Embryonic facial prominence (tissue), 1 donor: Measurements from ENCODE around the gene EFNA4.
A peak's percentile ranks its signal among the peaks of the same experiment; 100 is the strongest.

Source experiments
- DNase-seq: peaks from one replicate; pipeline ENCODE4 v3.0.0-alpha.2; 2016; ENCODE audit errors: extremely low spot score

EFNA4 gene, protein sequence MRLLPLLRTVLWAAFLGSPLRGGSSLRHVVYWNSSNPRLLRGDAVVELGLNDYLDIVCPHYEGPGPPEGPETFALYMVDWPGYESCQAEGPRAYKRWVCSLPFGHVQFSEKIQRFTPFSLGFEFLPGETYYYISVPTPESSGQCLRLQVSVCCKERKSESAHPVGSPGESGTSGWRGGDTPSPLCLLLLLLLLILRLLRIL

DNA sequence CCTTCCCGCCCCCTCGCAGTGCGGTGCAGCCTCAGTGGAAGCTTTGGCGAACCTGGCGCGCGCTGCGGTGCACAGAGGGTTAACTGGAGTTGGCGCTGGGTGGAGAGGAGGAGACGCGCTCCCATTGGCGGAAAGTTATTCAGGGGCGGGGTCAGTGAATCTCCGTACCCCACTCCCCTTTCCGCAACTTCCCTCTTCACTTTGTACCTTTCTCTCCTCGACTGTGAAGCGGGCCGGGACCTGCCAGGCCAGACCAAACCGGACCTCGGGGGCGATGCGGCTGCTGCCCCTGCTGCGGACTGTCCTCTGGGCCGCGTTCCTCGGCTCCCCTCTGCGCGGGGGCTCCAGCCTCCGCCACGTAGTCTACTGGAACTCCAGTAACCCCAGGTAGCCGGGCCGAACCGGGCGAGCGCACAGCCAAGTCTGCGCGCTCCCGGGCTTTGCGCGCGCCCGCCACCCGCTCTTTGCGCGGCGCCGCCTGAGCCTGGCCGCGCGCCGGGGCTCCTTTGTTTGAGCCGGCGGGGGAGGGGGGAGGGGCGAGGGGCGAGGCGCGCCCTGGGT lies at the start of gene EFNA4:
EFNA4 (plus strand) TSS at position 191 of the 561 bp plus-strand sequence; CDS start at position 275, 84 bp downstream.
- DNase-seq = peak; percentile 93

DNA sequence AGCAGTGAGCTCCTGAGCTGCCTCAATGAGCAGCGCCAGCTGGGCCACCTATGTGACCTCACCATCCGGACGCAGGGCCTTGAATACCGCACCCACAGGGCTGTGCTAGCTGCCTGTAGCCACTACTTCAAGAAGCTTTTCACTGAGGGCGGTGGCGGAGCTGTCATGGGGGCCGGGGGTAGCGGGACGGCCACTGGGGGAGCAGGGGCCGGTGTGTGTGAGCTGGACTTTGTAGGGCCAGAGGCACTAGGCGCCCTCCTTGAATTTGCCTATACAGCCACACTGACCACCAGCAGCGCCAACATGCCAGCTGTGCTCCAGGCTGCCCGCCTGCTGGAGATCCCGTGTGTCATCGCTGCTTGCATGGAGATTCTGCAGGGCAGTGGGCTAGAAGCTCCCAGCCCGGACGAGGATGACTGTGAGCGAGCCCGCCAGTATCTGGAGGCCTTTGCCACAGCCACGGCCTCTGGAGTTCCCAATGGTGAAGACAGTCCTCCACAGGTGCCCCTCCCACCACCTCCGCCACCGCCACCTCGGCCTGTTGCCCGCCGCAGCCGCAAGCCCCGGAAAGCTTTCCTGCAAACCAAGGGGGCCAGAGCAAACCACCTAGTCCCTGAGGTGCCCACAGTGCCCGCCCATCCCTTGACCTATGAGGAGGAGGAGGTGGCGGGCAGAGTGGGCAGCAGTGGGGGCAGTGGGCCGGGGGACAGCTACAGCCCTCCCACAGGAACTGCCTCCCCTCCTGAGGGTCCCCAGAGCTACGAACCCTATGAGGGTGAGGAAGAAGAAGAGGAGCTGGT lies 48.6 kb upstream of the EFNA4 start:
- no peak for DNase-seq

DNA sequence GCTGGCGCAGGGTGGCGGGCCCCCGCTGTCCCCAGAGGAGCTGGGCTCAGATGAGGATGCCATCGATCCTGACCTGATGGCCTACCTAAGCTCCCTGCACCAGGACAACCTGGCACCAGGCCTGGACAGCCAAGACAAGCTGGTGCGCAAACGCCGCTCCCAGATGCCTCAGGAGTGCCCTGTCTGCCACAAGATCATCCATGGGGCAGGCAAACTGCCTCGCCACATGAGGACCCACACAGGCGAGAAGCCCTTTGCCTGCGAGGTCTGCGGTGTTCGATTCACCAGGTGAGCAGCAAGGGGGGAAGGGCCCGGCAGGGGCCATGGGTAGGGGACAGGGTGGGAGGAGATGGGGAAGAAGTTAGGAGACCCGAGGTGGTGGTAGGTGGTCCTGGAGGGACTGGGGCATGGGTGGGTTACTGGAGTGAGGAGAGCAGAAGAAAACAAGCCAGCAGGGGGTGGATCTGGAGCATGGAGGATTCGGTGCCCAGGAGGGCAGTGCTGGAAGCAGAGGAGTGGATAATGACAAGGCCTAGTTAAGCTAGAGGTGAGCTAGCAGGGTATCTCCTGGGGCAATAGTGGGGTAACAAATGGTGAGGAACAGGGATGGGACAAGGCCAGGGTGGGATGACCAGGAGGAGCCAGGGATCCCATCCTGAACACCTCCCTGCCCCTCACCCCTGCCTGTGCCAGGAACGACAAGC lies 47.9 kb upstream of the EFNA4 start:
- DNase-seq = no peak

DNA sequence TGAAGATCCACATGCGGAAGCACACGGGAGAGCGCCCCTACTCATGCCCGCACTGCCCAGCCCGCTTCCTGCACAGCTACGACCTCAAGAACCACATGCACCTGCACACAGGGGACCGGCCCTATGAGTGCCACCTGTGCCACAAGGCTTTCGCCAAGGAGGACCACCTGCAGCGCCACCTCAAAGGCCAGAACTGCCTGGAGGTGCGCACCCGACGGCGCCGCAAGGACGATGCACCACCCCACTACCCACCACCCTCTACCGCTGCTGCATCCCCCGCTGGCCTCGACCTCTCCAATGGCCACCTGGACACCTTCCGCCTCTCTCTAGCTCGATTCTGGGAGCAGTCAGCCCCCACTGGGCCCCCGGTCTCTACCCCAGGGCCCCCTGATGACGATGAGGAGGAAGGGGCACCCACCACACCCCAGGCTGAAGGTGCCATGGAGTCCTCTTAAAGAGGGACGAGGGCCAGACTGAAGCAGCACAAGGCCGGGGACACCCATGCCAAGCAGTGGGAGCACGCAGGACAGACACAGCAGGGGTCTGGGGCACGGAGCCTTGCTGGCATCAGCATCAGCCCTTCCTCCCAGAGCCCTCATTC lies 47.2 kb upstream of the EFNA4 start:
- no peak for DNase-seq

DNA sequence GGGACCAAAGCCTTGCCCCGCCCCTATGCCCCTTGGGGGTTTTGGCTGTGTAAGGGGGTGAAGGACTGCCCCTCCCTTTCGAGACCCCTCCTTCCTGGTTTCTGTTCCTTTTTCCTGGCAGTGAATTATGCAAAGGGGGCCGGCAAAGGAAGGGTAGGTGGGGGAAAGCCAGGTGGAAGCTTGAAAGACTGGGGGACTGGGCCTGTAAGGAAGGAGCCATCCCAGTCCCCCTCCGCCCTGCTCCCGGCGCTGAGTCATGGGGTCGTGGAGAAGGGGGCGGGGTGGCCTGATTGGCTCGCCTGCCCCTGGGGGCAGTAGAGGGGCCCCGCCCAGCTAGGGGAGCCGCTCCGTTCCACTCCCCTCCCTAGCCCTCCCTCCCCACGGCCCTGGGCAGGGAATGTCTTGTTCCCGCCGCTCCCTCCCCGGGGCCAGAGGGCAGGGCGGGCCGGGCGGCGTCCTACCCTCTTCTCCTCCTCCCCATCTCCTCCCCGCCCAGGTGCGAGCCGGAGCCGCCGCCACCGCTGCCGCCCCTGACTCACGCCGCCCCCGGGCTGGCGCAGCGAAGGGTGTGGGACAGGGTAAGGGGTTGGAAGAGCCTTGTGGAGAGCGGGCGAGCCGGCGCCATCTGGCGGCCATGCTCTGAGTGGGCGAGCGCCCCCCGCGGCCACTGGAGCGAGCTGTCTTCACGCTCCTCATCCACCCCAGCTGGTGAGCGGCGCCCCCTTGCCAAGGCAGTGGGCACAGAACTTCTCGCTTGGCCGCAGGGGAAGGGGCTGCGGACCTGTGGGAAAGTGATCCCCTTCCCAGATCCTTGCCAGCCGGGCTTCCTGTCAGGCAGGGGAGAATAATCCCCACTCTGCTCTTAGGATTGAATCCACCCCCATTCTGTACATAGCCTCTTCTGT lies 46.2 kb upstream of the EFNA4 start:
- peak; percentile 71 for DNase-seq

DNA sequence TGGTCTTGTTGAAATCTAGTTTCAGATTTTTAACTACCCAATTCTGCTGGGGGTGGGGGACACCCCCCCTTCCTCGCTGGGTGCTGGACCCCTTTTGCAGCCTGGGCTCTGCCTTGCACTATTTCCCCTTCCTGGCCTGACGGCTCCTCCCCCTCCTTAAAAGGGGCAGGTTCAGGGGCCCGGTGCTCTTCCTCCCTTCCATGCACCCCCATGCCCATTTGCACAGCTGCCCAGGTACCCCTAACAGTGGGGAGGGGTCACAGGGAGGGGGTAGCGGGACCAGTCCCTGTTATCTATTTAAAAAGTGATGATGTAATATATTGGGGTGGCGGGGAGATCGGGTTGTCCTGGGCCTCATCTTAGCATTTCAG lies 45.6 kb upstream of the EFNA4 start:
- no peak for DNase-seq

DNA sequence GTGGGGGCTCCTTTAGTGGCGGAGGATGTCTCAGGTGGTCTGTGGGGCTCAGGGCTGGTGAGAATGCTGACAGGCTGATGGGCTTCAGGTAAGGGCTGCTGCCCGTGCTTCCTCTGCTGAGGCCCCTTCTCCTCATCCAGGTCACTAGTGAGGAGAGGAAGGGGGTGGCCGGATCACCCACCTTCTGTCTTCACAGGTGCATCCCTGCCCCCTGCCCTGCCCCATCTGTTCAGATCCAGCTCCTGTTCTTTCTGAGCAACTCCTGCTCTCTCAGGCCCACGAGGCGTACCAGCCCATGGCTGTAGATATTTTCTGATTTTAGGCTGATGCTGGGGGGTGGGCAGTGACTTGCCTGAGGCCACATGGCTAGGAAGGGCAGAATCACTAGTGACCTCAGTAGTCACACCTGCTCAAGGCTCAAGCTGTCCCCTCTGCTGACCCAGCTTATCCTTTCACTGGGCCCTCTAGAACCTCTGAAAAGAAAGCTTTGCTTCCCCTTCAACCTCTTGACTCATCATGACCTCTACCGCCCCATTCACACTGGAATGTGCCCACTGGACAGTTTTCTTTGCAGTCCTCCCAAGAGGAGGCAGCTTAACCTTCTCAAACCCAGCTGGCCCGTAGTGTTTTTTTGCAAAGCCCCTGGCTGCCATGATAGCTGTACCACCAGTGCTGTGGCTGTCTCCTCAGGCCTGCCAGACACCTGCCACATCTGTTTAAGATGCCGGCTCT lies 44.8 kb upstream of the EFNA4 start:
- no peak for DNase-seq

DNA sequence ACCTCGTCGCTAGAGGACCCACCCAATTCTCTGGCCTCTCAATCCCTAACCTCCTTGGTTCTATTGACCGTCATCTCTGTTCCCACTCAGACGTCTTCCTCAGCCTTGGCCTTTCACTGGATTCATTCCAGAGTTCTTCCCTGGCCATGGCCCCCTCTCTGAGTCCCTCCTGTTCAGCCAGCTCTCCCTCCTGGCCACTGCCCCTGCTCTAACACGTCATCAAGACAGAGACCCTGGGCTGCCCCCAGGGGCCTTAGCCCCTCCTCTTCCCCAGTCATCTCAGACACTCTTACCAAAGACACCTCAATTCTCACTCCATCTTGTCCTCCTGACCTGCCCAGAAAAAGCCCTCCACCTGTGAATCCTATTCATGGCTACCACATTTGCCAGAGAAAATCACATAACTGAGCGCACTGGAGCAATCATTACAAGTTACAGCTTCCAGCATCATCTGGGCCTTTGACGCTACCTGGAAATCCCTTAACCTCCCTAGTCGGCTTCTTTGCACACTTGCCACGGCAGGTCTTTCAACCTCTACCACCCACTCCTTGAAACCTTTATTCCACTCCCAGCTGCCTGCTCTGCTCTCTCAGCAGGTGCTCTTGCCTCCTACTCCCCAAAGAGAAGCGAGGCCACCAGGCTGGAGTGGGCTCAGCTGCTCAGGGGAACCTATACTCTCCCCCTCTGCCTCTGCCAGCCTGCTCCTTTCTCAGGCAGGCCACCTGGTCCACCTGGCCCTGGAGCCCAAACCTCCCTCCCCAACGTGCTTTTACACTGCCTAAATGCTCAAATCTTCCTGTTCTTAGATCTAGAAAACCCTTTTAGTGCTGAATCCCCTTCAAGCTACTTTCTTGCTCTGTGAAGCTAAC lies 43.9 kb upstream of the EFNA4 start:
- DNase-seq = no peak

DNA sequence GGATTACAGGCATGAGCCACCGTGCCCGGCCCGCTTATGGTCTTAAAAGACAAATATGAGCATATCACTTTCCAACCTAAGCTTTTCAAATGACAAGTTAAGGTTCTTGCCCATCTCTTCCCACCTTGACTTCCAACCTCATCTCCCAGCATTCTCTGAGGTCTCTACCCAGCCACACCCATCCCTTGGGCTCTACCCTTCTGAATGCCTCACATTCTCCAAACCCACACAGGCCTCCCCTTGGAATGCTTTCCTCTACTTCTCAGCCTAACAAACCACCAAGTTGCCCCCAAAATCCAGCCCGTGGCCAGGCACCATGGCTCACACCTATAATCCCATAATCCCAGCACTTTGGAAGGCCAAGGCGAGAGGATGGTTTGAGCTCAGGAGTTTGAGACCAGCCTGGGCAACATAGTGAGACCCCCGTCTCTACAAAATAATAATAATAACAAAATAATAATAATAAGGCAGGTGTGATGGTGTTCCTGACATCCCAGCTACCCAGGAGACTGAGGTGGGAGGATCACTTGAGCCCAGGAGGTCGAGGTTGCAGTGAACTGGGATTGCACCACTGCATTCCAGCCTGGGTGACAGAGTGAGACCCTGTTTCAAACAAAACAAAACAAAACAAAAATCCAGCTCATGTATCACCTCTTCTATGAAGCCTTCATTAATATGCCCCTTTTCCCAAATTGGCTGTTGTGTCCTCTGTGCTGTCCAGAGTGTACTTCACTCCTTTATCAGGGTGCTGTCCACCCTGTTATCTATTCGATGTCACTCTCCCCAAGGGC lies 41.2 kb upstream of the EFNA4 start:
- DNase-seq = no peak

DNA sequence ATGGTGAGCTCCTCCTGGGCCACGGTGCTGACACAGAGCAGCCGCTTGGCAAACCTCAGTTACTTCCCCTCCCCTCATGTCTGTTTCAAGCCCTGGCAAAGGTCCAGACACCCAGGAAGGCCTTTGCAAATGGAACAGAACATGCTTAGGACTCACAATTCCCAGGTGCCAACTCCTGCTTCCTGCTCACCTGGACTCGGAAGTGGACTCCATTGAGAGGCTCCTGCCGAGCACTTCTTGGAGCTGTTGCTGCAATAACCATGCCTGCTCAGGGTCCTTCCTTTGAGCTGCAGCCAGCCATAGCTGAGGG lies 40.7 kb upstream of the EFNA4 start:
- no peak for DNase-seq

DNA sequence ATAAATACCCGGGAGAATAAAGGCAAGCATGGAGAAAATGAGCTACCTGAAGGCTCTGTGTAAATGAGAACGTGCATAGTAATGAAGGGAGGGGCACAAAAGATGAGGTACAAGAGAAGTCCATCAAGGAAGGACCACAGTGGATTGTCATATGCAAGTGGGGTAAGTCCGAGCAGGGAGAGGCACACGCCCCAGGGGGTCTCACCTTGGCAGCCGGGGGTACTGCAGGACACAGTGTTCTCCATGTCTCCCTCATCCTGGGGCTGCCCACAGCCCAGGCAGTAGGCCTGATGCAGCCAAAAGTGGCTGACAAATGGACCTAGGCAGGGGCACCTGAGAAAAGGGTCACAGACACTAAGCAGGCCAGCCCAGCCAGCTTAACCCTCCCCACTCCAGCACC lies 39.9 kb upstream of the EFNA4 start:
- no peak for DNase-seq

DNA sequence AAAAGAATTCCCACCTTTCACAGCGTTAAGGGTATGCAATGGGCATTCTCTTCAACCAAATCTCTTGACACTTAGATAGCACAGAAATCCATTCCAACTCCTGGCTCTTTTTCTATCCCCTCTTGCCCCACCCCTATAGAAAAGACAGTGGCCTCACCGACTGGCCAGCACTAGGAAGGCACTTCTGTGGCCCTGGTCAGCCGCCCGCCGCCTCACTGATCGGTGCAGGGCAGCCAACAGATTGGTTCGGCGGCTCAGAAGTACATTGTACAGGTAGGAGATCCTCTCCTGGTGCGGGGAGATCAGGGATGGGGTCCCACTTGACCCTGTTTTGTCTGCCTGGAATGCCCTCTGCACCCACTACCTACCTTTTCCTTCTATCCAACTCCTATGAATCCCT lies 39.2 kb upstream of the EFNA4 start:
- no peak for DNase-seq

DNA sequence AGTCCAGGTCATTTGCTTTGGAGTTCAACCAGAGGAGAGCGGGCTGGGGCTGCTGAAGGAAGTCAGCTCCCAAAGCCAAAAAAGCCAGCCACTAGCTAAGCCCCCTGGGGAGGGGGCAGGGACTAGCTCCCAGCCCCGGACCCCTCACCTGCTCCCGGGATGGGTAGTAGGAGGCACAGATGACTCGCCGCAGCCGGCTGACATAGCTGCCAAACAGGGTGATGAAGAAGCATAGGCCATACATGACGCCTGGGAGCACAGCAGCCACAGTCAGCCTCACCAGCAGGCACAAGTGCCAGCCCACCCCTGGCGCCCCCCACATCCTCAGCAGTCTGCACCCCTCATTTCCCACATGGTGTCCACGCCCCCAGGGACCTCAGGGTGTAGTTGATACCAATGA lies 37.4 kb upstream of the EFNA4 start:
- DNase-seq = no peak

DNA sequence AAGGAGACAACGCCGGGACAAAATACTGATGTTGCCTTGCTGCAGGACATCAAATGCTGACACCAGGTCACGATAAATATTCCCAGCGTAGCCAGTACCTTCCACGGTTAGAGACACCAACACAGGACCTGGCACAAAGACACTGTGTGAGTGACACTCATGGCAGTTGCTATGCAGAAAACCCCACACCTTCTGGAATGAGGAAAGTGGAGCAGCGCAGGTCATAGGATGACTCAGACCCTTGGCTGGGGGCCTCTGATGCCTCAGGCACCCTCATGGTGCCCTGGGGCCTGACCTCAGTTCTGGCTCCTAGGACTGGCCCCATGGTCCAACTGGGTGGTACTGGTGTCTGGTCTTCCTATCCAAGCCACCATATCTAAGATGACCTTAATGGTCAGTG lies 37.0 kb upstream of the EFNA4 start:
- no peak for DNase-seq

DNA sequence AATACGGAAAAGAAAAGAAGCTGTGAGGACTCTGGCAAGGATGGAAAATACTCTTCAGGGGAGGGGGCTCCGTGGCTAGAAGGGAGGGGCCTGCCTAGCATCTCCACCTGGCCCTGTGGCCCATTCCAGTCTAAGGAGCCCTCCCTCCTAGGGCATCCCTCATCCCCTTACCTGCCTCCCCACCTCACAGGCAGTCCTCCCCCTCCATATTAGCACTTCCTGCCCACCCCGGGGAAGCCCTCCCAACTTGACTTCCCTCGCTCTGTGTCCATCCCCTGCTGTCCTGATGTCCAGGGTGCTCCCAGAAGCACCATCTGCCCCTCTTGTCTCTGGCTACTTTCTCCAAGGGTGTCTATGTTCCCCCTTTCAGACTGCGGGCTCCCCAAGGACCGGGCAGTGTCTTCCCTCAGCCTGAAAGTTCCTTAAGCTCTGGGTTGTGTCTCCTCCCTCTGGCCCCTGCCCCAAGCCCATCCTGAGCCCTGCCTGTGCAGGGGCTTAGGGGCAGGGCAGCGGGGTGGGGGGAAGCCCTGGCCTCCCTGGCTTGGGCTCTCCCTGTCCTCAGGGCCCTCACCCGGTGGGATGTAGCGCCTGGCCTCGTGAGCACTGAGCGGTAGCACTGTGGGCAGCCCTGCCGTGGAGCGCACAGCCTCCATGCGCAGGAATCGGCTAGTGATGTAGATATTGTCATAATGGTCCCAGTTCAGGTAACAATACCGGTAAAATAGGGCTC lies 33.9 kb upstream of the EFNA4 start:
- no peak for DNase-seq

DNA sequence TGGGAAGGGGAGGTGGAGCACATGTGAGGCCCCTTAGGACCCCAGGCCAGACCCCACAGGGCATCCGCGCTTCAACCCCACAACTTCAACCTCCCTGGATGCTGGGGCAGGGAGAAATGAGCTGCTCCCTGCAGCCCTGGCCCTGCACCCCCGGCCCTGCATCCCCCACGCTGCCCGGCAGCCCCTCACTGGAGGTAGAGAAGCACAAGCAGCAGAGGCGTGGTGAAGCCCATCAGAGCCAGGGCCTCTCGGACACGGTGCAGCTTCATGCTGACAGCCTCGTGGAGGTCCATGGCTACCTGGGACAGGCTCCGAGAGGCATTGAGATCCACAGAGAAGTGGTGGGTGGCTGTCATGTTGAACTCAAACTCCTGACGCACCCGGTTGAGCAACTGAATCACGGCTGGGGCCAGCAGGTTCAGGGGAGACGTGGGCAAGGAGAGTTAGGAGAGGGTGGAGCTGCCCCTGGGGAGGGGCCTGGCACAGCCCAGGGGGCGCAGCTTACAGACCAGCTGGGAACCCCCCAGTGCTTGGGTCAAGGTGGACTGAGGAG lies 33.2 kb upstream of the EFNA4 start:
- DNase-seq = no peak

DNA sequence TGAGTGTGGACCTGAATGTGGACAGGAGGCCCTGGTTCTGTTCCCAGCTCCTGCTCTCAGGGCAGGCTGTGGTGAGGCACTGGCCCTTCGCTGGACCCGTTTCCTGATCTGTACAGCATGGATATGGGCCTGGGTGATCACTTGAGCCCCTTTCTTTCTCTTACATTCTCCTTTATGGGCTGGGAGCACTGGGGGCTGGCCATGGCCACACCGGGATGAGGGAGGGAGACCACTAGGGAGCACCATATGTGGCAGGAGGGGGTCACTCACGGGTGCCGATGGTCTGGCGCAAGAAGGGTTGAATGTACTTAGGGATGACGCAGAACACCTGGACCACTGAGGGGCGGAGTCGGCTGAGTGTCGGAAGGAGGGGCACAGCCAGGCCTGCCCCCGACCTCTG lies 32.6 kb upstream of the EFNA4 start:
- DNase-seq = no peak

DNA sequence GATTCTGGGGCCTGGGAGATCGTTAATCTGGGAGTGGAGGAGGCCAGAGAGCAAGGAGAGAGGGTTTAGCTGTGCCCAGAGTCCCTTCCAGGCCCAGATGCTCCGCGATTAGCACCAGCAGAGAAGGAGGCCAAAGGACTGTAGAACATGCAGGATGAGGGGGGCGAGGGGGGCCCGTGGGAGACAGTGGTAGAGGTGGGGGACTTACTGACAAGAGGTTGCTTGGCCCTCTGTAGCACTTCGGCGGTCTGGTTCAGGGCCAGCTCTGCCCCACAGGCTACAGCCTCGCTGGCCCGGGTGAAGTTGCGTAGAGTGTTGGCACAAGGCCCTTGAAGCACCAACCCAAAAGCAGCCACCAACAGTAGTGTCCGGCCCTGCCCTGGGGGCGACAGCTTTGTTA lies 30.7 kb upstream of the EFNA4 start:
- no peak for DNase-seq
